HG03039 (cell line): Measurements from ENCODE around the gene LSAMP.

Experiments used
- ATAC-seq: cut with Tn5 transposase; IDR thresholded peaks from one replicate; pipeline ENCODE4 v1.9.1; 2021; ENCODE audit warnings: mild to moderate bottlenecking, moderate library complexity; ENCODE audit not compliant: unreplicated experiment

The LSAMP gene

GRCh38 chr3:116367761-116368395 lies 77.4 kb downstream of the LSAMP start:
- ATAC-seq: no peak

GRCh38 chr3:116356056-116356455 lies 89.2 kb downstream of the LSAMP start:
- ATAC-seq: no peak

GRCh38 chr3:116354382-116354781 lies 90.9 kb downstream of the LSAMP start:
- no peak for ATAC-seq

DNA sequence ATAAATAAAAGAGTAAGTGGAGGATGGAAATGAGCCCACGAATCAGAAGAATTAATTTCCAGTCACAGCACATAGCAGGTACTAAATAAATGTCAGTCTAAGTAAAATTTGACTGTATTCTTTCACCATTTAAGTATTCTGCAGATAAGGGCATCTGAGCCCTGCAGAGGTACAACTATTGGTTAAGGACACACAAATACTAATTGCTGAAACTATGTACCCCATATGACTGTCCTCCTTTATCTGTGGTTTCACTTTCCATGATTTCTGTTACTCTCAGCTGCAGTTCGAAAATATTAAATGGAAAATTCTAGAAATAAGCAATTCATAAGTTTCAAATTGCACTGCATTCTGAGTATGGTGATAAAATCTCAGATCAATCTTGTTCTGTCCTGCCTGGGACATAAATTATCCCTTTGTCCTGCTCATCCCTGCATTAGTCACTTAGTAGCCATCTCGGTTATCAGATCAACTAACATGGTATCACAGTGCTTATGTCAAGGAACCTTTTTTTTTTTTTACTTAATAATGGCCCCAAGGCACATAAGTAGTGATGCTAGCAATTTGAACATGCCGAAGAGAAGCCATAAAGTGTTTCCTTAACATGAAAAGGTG lies 95.1 kb downstream of the LSAMP start:
- no peak for ATAC-seq

DNA sequence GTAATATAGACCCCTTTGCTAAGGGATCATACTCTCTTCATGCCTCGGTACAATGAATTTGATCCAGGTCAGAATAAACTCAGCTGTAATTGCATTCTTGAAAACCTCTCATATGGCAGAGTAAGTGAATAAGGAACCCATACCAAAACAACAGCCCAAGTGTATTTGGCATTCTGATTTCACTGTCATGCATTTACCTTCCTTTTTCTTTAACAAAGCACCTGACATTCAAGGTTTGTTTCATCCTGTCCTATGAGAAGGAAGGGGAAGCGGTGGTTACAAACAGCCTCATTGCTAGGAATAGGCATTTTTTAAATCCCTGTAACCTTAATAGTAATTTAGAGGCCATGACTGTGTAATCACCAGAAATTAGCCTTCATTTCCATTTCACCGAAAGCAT lies 97.1 kb downstream of the LSAMP start:
- no peak for ATAC-seq

- no peak for ATAC-seq
Observed at GRCh38 chr3:116342499-116342898, 102.8 kb downstream of the LSAMP start.

DNA sequence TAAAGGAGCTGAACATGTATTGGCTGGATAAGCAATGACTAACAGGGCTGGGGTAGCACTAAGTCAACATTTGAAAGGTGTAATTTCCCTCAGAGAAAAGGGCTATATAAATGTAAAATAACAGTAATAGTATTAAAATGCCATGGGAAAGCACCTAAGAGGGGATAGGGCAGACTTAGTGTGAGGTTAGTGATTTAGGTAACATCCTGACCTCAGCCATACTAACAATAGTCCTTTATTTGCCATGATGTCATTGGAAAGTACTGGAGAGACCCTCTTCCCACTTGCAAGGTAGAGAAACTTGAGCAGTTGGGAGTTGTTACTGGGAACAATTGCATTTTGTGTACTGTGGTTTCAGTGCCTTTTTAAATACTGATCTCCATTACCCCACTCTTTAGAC lies 103.4 kb downstream of the LSAMP start:
- peak; percentile 48 for ATAC-seq

DNA sequence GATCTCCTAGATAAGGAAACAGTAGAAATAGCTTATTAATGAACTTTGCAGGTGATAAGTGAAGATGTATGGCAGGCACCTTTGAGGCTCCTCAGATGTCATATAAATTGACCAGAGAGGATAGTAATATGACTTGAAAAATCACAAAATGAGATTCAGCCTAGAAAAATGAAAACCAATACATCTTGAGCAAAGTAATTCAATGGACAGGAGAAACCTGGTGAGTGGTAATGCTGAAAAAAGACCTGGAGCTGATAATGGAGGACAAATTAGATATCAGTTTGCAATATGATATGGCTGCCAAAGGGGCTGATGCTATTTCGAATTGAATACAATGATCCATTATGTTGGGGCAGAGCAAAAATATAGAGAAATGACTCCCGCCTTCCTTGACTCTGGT lies 103.9 kb downstream of the LSAMP start:
- ATAC-seq: no peak

DNA sequence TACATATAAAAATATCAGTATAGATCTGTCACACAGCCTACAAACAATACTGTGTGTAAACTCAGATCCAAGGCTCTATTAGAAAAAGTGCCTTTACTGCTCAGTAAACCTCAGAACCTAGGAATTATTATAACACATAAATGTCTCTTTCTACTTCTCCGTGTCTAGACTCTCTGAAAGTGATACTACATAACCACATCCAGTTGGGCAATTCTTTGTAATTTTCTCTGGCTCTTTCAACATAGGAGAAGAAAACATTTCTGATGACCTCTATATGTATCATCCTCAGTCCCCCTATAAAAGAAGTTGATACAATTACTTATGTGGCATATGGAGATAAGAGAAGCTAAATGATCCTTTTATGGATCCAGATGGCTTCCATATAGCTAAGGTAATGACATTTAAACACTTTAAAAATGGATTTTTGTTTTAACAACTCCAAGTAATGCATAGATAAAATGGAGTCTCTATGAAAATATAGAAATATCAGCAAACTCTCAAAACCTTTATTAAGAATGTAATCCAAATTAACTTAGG lies 104.5 kb downstream of the LSAMP start:
- no peak for ATAC-seq

- no peak for ATAC-seq
Observed at GRCh38 chr3:116339441-116340028, 105.8 kb downstream of the LSAMP start.

DNA sequence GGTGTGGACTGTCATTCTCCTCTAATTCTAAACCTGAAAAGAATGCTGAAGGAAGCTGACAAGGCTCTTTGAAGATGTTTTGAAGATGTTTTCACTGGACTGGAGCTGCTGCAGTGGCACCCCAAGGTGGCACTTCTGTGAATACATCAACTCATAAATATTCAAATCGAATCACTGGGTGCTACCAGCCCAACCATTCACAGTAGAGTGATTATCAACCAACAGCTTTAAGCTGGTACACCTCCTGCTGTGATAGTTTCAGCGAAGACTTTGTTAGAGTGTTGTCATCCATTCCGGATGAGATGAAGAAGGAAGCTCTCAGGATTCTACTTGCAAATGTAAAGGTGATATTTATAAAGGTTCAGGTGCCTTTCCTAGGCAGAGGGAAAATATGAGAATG lies 106.6 kb downstream of the LSAMP start:
- ATAC-seq: no peak

DNA sequence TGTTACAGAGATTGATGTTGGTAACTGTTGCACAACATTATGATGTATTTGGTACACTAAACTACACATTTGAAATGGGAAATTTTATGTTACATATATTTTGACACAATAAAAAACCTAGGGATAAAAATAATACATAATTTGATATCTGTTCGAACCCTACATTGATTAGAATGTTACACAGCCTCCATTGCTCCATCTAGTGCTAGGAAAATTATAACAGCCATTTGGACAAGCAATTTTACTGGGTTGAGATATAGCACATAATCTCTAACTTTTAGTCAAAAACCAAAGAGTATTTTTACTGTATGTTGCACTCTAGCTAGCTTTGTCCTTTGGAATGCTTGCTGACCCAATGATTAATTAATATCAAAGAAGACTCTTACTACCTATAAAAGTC lies 108.1 kb downstream of the LSAMP start:
- ATAC-seq: no peak

GRCh38 chr3:116331380-116331779 lies 113.9 kb downstream of the LSAMP start:
- no peak for ATAC-seq

DNA sequence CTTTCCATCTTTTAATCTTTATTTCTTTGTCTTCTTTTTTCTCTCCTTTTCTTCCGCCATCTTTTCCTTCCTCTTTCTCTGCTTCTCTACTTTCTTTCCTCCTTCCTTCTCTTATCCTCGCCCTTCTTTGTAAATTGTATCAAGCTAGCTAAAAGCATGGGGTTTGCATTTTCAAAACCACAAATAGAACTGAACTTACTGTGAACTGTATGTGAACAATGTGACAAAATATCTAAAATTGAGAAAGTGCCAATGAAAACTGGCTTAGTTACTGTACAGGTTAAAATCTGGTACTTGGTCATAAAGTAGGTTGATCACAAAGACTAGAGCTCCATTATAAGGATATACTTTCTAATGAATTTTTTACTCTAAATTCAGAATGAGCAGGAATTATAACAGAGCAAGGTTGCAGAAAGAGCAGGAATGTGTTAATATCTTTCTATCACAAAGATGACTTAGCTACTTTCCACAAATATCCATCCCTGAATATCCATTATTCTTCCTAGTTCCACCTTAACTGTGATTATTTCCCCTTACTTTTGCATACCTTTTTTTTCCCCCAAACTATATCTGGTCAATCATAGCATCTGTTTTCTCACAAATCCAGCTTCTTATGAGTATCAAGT lies 122.4 kb downstream of the LSAMP start:
- no peak for ATAC-seq

GRCh38 chr3:116318370-116318769 lies 126.9 kb downstream of the LSAMP start:
- ATAC-seq: no peak

- ATAC-seq: no peak
Observed at GRCh38 chr3:116316771-116317170, 128.5 kb downstream of the LSAMP start.

- no peak for ATAC-seq
Observed at GRCh38 chr3:116314476-116314875, 130.8 kb downstream of the LSAMP start.

DNA sequence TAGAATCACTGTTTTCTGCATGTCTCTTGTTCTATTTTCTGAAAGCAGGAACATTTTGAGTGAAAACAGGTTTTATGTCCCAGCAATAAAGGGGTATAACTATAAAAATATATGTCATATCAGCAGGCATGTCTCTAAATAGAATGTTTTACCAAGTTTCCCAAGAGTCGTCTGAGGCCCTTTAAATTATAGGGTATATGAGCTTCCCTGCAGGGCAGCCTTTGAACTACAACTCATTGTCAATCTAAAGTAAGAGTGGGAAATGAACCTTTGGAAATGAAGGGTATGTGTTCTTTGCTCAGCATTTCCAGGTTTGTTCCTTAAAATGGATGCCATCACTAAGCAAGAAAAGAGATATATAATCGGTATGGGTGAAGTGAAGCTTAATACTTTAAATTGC lies 138.6 kb downstream of the LSAMP start:
- no peak for ATAC-seq

GRCh38 chr3:116306149-116306548 lies 139.1 kb downstream of the LSAMP start:
- no peak for ATAC-seq

DNA sequence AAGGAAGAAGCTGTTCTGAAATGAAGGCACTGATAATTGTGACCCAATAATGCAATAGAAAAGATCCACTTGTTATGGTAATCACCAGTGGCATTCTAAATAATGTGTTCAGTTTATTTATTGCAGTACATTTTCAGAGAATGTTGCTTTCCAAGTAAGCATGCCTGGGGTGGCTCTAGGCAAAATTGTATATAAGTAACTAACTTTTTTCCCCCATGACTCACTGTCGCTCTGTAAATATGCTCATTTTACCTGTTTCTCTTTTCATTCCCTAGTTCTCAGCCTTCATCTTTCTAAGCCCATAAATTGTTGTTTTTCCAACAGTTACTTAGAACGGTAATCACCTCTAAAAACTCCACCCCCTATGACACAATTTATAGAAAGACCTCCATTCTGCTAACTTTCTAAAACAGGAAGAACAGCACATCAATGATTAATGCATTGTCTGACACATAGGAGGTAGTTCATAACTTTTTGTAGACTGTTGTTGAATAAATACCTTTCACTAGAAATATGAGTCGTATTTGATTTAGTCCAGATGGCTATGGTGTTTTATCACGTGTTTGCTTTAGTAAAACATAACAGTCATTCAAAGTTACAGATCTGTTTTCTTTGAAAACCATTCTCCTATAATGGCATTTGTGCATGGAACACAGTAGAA lies 143.1 kb downstream of the LSAMP start:
- ATAC-seq: no peak

DNA sequence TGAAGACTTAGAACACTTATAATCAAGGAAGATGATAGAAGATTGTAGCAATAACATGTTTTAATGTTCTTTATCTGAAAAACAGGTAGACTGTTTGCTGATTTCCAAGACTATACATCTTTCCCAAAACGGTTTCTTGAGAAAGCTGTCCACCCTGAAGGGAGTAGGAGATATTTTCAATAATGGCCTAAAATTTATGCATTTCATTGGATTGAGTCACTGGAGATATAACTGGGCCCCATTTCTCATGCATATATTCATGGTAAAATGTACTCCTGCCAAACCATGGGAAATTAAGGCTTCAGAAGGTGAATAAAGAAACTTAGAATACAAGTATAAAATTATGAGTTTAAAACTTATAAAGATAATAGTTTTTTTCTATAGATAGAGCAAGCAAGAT lies 143.9 kb downstream of the LSAMP start:
- ATAC-seq: no peak
